Endothelial cell (in vitro differentiated cells): ENCODE data around the gene CDK14. TPM values are rescaled to one million over a fixed set of nuclear protein-coding genes. Genes with fewer than 3 reads are reported as not detected.

Experiments
- DNase-seq: peaks from one replicate; pipeline ENCODE4 v3.0.0; 2021; ENCODE audit warnings: low spot score
- H3K27ac Mint-ChIP-seq: one replicate; pipeline ENCODE4 v1.8.0; 2021; ENCODE audit warnings: mixed read lengths, inconsistent platforms; ENCODE audit not compliant: unreplicated experiment
- H3K27me3 Mint-ChIP-seq: one replicate; pipeline ENCODE4 v1.8.0; 2021; ENCODE audit warnings: mild to moderate bottlenecking, moderate library complexity, mixed read lengths, inconsistent platforms; ENCODE audit not compliant: unreplicated experiment
- H3K36me3 Mint-ChIP-seq: one replicate; pipeline ENCODE4 v1.8.0; 2021; ENCODE audit warnings: mild to moderate bottlenecking, low read depth, mixed read lengths, inconsistent platforms; ENCODE audit not compliant: unreplicated experiment
- H3K4me1 Mint-ChIP-seq: one replicate; pipeline ENCODE4 v1.8.0; 2021; ENCODE audit warnings: mild to moderate bottlenecking, mixed read lengths, inconsistent platforms; ENCODE audit not compliant: unreplicated experiment
- H3K4me3 Mint-ChIP-seq: one replicate; pipeline ENCODE4 v1.8.0; 2021; ENCODE audit warnings: mild to moderate bottlenecking, mixed read lengths, inconsistent platforms; ENCODE audit not compliant: unreplicated experiment
- H3K9me3 Mint-ChIP-seq: one replicate; pipeline ENCODE4 v1.8.0; 2021; ENCODE audit warnings: mixed read lengths, inconsistent platforms; ENCODE audit not compliant: unreplicated experiment
- CTCF ChIP-seq: fragments of 200-600 bp; sonication (generic); IDR thresholded peaks from one replicate; pipeline ENCODE4 v1.5.0; 2021; ENCODE audit warnings: antibody characterized with exemption; ENCODE audit not compliant: unreplicated experiment
- total RNA-seq: library from RNA; stranded (reverse); fragmentation: NEBNext Ultra II Directional; extraction: Animal tissue kit (Norgen Biotek cat#: 25700); gene quantifications from one replicate; pipeline ENCODE4 v1.2.1, GENCODE V29; 2021; ENCODE audit not compliant: unreplicated experiment

Gene CDK14
- total RNA-seq, 1 donor from 2014 or later: 30.2 TPM

- DNase-seq: no peak
- no peak for TF ChIP-seq CTCF
- Mint-ChIP-seq H3K27ac (peak overlapping the region; percentile 79), H3K4me1 (peaks cover 19% of the 10 kb centered on the region), H3K9me3 (no peaks in the 10 kb centered on the region), H3K4me3 (peak overlapping the region; percentile 91), H3K36me3 (no peaks in the 10 kb centered on the region), H3K27me3 (peaks cover 4% of the 10 kb centered on the region)
Measured at GRCh38 chr7:90595342-90595800, 750 bp upstream of the CDK14 start.

GRCh38 chr7:90596671-90597562 is 796 bp downstream of the CDK14 start:
- H3K36me3 Mint-ChIP-seq: no peaks in the 10 kb centered on the region
- no peaks in the 10 kb centered on the region for H3K9me3 Mint-ChIP-seq
- DNase-seq: peak; percentile 26
- H3K4me1 Mint-ChIP-seq: peaks cover 19% of the 10 kb centered on the region
- no peak for TF ChIP-seq CTCF
- H3K4me3 Mint-ChIP-seq: peak overlapping the region; percentile 96
- H3K27me3 Mint-ChIP-seq: peaks cover 4% of the 10 kb centered on the region
- peak overlapping the region; percentile 84 for H3K27ac Mint-ChIP-seq

- Mint-ChIP-seq H3K4me1 (peaks cover 19% of the 10 kb centered on the region), H3K4me3 (peak overlapping the region; percentile 96), H3K27ac (peak overlapping the region; percentile 2), H3K9me3 (no peaks in the 10 kb centered on the region), H3K27me3 (peaks cover 4% of the 10 kb centered on the region), H3K36me3 (no peaks in the 10 kb centered on the region)
- no peak for DNase-seq
- no peak for TF ChIP-seq CTCF
Measured at GRCh38 chr7:90597563-90598253, 1.6 kb downstream of the CDK14 start.

- H3K4me1 Mint-ChIP-seq: peaks cover 19% of the 10 kb centered on the region
Measured at GRCh38 chr7:90599038-90599437, 2.9 kb downstream of the CDK14 start.

More at GRCh38 chr7:90599038-90599437, 2.9 kb downstream of the CDK14 start:
- no peak for TF ChIP-seq CTCF
- H3K27me3 Mint-ChIP-seq: peaks cover 4% of the 10 kb centered on the region
- H3K9me3 Mint-ChIP-seq: no peaks in the 10 kb centered on the region
- no peak overlapping the region for H3K27ac Mint-ChIP-seq
- H3K4me3 Mint-ChIP-seq: no peak overlapping the region
- no peaks in the 10 kb centered on the region for H3K36me3 Mint-ChIP-seq
- DNase-seq: no peak
